Stimulated activated effector memory CD8-positive, alpha-beta T cell treated with anti-CD3 and anti-CD28 coated beads, Interleukin-12 subunit alpha, Interleukin-12 subunit beta, amount 100 ng/mL, for 72 hours (primary cell): ENCODE results near the gene JAGN1.
A peak's percentile ranks its signal among the peaks of the same experiment; 100 is the strongest.
"Not testable (repeated sequence)": the region's sequence is repeated elsewhere in the genome, so short reads cannot be mapped to it uniquely, and the experiment has no call there.

Experiments used
- ATAC-seq: fragments of 150-1000 bp; cut with Tn5 transposase; 2 replicates; pipeline ENCODE4 v1.10.0; 2021
- DNase-seq, 2 donors: peaks; one replicate each; pipeline ENCODE4 v3.0.0; 2021 to 2022; ENCODE audit warnings: low spot score in 2 of 2
- H3K27ac Mint-ChIP-seq: one replicate; pipeline ENCODE4 v1.8.0; 2022; ENCODE audit warnings: mild to moderate bottlenecking, mixed read lengths
- H3K36me3 Mint-ChIP-seq: one replicate; pipeline ENCODE4 v1.8.0; 2022; ENCODE audit warnings: mild to moderate bottlenecking, mixed read lengths
- H3K4me1 Mint-ChIP-seq: one replicate; pipeline ENCODE4 v1.8.0; 2022; ENCODE audit warnings: mixed read lengths
- H3K4me3 Mint-ChIP-seq: one replicate; pipeline ENCODE4 v1.8.0; 2022; ENCODE audit warnings: mild to moderate bottlenecking, mixed read lengths
- H3K9me3 Mint-ChIP-seq: one replicate; pipeline ENCODE4 v1.8.0; 2022; ENCODE audit warnings: mixed read lengths

The JAGN1 gene

DNA sequence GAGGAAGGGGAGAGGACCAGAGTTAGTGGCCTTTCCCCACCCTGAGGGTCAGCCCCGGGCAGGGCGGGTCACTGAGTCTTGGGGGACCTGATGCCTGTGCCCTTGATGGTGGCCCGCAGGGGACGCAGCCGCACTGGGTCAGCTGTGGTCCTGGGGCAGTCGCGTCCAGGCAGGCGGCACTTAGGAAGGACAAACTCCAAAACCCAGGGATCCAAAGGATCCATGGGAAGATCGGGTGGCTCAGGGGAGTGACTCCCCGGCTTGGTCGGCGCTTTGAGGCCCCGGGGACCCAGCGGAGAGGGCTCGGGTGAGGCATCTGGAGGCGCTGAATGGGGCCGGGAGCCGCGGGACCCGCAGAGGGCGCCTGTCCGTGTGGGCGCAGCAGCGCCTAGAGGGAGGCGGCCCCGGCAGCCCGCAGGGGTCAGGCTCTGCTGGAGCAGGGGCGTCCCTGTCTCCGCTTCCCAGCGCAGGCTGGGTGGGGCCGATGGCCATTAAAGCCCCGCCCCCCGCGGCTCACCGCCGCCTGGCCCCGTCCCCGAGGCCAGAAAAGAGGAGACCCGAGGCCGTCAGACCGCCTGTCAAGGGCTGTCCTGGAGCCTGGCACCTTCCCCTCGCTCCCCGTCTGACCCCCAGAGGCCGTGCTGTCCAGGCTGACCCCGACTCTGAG lies 27.9 kb upstream of the JAGN1 start:
- H3K9me3 Mint-ChIP-seq = no peaks in the 10 kb centered on the region
- H3K4me3 Mint-ChIP-seq = peak overlapping the region; percentile 33
- ATAC-seq (peak; percentile 82), DNase-seq (peak in 1 of 2 donors; percentile 10)
- no peaks in the 10 kb centered on the region for H3K36me3 Mint-ChIP-seq
- peaks cover 7% of the 10 kb centered on the region for H3K4me1 Mint-ChIP-seq
- H3K27ac Mint-ChIP-seq = peak overlapping the region; percentile 74

DNA sequence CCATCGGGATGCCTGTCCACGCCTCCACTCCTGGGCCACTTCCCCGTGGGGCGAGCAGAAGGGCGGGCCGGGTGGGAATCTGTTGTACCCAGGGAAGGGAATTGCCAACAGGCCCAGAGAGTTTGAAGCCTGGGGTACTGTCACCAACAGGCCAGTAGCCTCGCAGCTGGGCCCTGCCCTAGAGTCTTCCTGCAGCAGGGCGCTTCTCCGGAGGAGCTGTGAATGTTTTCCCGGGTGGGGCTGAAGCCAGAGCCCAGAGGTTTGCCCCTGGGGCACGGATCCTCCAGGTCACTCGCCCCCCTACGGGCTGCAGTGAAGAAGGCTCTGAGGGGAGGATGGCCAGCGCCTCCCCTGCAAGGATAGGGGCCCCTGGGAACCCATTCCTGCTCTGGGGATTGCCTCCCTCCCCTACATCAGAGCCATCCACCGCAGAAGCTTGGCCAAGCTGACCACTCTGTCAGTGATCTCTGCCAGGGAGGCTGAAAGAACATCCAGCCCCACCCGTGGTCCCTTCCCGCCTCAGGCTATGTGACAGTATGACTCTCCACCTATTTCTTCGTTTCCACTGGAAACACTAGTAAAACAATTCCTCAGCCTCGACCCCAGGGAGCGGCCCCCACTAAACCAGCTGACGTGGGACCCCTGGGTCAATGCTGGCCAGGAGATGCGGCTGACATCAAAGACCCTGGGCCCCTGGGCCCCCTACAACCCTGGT lies 27.2 kb upstream of the JAGN1 start:
- ATAC-seq = no peak
- H3K36me3 Mint-ChIP-seq = no peaks in the 10 kb centered on the region
- DNase-seq = no peak
- H3K4me1 Mint-ChIP-seq = peaks cover 7% of the 10 kb centered on the region
- no peak overlapping the region for H3K4me3 Mint-ChIP-seq
- no peaks in the 10 kb centered on the region for H3K9me3 Mint-ChIP-seq
- no peak overlapping the region for H3K27ac Mint-ChIP-seq

DNA sequence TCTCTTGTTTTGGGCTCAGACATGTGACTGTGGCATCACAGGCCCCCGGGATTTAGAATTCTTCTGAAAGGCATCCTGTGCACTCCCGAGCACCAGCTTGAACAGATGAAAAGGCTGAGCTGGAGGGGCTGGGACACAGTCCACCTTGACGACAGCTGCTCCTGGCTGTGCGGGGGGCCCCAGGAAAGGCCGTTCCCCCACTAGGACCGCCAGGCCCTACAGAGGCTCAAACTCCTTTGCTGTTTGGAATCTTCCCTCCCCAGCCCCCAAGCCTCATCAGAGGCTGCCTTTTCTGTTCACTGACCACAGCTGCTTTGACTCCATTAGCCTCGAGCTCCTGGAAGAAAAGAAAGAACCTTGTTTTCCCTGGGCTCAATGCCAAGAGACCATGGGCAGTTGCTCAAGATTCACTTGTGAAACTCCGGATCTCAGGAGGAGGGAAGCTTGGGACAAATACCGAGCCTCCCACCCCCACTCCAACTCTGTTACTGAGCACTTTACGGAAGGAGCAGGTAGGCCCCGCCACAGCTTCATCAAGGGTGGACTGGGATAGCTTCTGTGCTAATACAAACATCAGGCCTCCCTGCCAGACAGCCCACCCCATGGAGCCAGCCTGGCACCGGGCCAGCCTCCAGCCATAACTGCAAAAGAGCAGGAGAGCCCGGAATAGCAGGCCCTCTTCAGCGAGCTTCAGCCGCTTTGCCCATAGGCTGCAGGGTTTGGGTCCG lies 26.0 kb upstream of the JAGN1 start:
- H3K36me3 Mint-ChIP-seq = no peaks in the 10 kb centered on the region
- no peaks in the 10 kb centered on the region for H3K9me3 Mint-ChIP-seq
- H3K4me3 Mint-ChIP-seq = no peak overlapping the region
- ATAC-seq (no peak), DNase-seq (no peak)
- H3K27ac Mint-ChIP-seq = no peak overlapping the region
- peaks cover 7% of the 10 kb centered on the region for H3K4me1 Mint-ChIP-seq

DNA sequence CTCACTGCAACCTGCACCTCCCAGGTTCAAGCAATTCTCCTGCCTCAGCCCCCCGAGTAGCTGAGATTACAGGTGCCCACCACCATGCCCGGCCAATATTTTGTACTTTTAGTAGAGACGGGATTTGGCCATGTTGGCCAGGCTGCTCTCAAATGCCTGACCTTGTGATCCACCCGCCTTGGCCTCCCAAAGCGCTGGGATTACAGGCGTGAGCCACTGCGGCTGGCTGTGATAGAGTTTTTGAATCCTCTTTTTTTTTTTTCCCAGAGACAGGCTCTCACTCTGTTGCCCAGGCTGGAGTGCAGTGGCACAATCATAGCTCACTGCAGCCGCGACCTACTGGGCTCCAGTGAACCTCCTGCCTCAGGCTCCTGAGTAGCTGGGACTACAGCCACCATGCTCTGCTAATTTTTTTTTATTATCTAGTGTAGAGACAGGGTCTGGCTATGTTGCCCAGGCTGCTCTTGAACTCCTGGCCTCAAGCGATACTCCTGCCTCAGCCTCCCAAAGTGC lies 25.2 kb upstream of the JAGN1 start:
- H3K9me3 Mint-ChIP-seq, H3K4me3 Mint-ChIP-seq, ATAC-seq, H3K27ac Mint-ChIP-seq, H3K4me1 Mint-ChIP-seq, DNase-seq, H3K36me3 Mint-ChIP-seq: not testable (repeated sequence)

DNA sequence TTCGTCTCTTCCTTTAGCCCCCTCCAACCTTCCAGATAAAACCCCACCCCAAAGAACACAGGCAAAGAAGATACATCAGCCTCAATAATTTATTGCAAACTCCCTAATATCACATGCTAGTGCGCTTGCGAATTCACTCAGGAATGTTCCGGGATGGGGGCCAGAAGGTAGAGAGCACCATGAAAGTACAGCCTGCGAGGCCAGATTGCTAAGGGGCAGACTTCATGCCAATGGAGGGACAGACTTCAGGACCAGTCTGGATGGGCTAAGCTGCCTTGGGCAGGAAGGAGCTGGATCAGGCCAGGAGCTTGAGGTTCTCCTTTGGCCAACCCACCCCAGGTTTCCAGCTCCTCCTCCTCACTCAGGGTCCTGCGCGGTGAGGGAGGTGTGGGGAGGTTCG lies 23.8 kb upstream of the JAGN1 start:
- Mint-ChIP-seq H3K9me3 (no peaks in the 10 kb centered on the region), H3K4me3 (no peak overlapping the region)
- DNase-seq = no peak

DNA sequence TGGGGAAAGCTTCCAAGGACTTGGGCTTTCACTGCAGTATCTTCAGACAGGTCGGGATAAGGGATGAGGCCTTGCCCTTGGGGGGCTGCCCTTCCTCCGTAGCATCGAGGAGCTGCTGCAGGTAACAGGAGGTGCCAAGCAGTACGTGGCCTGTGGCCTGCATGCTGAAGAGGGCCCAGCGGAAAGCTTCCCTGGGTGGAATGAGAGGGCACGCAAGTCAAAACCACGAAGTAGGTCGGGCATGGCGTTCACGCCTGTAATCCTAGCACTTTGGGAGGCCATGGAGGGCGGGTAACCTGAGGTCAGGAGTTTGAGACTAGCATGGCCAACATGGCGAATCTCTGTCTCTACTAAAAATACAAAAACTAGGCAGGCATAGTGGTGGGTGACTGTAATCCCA lies 23.3 kb upstream of the JAGN1 start:
- Mint-ChIP-seq H3K36me3 (no peaks in the 10 kb centered on the region), H3K4me1 (peaks cover 3% of the 10 kb centered on the region), H3K4me3 (no peak overlapping the region), H3K27ac (no peak overlapping the region), H3K9me3 (no peaks in the 10 kb centered on the region)
- DNase-seq = no peak
- no peak for ATAC-seq

More for the DNA sequence above, 23.8 kb upstream of the JAGN1 start:
- ATAC-seq = no peak
- no peak overlapping the region for H3K27ac Mint-ChIP-seq
- no peaks in the 10 kb centered on the region for H3K36me3 Mint-ChIP-seq
- peaks cover 7% of the 10 kb centered on the region for H3K4me1 Mint-ChIP-seq

DNA sequence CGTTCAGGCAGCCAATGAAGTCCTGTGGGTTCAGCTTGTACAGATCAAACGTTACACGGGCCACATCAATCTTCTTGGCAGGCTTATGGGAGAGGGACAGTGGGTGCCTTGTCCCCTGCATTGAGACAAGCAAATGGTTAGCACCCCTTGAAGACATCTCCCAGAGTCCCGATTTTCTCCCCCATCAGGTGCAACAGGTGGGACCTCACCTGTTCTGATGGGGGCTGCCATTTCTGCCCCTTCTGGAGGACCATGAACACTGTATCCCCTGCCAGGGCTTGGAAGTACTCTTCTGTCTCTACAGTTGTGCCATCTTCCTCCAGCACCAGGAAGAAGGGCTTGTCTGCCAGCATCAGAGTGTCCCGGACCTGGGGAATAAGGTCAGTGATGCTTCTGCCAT lies 20.5 kb upstream of the JAGN1 start:
- H3K36me3 Mint-ChIP-seq = no peaks in the 10 kb centered on the region
- no peaks in the 10 kb centered on the region for H3K4me1 Mint-ChIP-seq
- no peaks in the 10 kb centered on the region for H3K9me3 Mint-ChIP-seq
- no peak overlapping the region for H3K27ac Mint-ChIP-seq
- ATAC-seq (no peak), DNase-seq (no peak)
- no peak overlapping the region for H3K4me3 Mint-ChIP-seq

DNA sequence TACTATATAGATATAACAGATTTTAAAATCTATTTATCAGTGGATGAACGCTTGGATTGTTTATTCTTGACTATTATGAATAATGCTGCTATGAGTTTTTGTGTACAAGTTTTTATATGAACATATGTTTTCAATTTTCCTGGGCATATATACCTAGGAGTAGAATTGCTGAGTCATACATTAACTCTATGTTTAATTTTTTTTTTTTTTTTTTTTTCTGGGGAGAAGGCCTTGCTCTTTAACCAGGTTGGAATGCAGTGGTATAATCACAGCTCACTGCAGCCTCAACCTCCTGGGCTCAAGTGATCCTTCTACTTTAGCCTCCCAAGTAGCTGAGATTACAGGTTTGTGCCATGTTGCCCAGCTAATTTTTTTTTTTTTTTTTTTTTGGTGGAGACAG lies 19.4 kb upstream of the JAGN1 start:
- Mint-ChIP-seq H3K27ac (no peak overlapping the region), H3K36me3 (no peaks in the 10 kb centered on the region)
- ATAC-seq = no peak

DNA sequence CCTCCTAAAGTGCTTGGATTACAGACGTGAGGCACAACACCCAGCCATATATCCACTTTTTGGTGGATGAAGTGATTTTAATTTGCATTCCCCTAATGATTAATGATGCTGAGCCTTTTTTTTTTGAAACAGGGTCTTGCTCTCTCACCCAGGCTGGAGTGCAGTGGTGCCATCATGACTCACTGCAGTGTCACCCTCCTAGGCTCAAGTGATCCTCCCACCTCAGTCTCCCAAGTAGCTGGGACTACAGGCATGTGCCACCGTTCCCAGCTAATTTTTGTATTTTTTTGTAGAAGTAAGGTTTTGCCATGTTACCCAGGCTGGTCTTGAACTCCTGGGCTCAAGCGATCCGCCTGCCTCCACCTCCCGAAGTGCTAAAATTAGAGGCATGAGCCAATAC lies 18.3 kb upstream of the JAGN1 start:
- not testable (repeated sequence) for H3K4me3 Mint-ChIP-seq, H3K27ac Mint-ChIP-seq, H3K9me3 Mint-ChIP-seq, ATAC-seq, H3K36me3 Mint-ChIP-seq, DNase-seq, H3K4me1 Mint-ChIP-seq

More for the DNA sequence above, 19.4 kb upstream of the JAGN1 start:
- Mint-ChIP-seq H3K4me1 (no peaks in the 10 kb centered on the region), H3K9me3 (no peaks in the 10 kb centered on the region), H3K4me3 (no peak overlapping the region)
- DNase-seq = no peak

DNA sequence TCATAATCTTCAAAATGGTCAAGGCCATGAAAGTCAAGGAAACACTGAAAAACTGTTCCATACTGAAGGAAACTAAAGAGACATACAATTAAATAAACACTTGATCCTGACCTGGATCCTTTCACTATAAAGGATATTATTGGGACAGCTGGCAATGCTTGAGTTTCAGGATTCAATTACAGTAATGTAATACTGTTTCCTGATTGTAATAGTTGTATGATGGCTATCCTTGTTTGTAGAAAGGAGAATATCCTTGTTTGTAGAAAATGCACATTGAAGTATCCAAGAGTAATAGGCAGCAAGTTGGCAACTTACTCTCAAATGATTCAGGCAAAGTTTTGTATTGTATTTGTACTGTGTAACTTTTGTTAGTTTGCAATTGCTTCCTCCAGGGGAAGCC lies 15.0 kb upstream of the JAGN1 start:
- Mint-ChIP-seq H3K4me3 (no peak overlapping the region), H3K9me3 (no peaks in the 10 kb centered on the region), H3K36me3 (no peaks in the 10 kb centered on the region), H3K4me1 (no peaks in the 10 kb centered on the region), H3K27ac (no peak overlapping the region)
- DNase-seq = no peak
- ATAC-seq = no peak

DNA sequence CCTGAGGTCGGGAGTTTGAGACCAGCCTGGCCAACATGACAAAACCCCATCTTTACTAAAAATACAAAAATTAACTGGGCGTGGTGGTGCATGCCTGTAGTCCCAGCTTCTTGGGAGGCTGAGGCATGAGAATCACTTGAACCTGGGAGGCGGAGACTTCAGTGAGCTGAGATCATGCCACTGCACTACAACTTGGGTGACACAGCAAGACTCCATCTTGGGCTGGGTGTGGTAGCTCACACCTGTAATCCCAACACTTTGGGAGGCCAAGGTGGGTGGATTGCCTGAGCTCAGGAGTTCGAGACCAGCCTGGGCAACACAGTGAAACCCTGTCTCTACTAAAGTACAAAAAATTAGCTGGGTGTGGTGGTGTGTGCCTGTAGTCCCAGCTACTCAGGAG lies 14.2 kb upstream of the JAGN1 start:
- ATAC-seq, DNase-seq, H3K36me3 Mint-ChIP-seq, H3K9me3 Mint-ChIP-seq, H3K27ac Mint-ChIP-seq, H3K4me1 Mint-ChIP-seq, H3K4me3 Mint-ChIP-seq: not testable (repeated sequence)

DNA sequence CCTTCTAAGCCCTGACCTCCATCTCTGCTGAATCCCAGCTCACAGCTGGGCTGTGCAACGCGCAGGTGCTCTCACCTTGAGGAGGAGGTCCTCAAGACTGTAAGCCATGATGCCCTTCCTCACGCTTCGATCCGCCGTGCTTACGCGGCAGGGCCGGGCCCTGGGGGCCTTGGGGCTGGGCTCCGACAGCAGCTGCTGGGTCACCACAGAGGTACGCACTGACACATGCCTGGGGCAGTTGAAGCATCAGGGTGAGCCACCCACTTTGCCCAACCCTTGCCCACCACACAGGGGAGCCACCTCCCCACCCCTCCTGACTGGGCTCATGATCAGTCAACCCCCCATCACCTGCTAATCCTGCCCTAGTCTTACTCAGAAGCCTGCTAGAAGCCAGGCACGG lies 13.4 kb upstream of the JAGN1 start:
- Mint-ChIP-seq H3K36me3 (no peaks in the 10 kb centered on the region), H3K4me3 (no peak overlapping the region), H3K4me1 (no peaks in the 10 kb centered on the region), H3K27ac (no peak overlapping the region), H3K9me3 (no peaks in the 10 kb centered on the region)
- no peak for DNase-seq
- ATAC-seq = peak; percentile 51

DNA sequence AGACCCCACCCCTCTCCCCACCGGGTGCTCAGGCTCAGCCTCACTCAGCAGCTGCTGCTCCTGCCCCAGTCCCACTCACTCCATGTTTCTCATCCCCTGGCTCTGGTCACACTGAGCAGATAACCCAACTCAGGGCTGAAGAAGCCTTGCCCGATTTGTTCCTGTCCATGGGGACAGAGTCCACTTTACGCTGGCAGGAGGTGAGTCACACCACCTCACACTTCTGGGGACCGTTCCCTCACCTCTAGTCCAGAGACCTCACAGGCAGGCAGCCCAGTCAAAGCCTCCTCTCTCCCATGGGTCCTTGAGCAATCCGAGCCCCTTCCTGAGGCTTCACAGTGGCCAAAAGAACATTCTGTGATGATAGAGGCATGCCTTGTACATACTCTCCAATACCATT lies 11.7 kb upstream of the JAGN1 start:
- Mint-ChIP-seq H3K4me1 (no peaks in the 10 kb centered on the region), H3K27ac (peak overlapping the region; percentile 81), H3K4me3 (no peak overlapping the region), H3K36me3 (no peaks in the 10 kb centered on the region), H3K9me3 (no peaks in the 10 kb centered on the region)
- DNase-seq (no peak), ATAC-seq (peak; percentile 37)

DNA sequence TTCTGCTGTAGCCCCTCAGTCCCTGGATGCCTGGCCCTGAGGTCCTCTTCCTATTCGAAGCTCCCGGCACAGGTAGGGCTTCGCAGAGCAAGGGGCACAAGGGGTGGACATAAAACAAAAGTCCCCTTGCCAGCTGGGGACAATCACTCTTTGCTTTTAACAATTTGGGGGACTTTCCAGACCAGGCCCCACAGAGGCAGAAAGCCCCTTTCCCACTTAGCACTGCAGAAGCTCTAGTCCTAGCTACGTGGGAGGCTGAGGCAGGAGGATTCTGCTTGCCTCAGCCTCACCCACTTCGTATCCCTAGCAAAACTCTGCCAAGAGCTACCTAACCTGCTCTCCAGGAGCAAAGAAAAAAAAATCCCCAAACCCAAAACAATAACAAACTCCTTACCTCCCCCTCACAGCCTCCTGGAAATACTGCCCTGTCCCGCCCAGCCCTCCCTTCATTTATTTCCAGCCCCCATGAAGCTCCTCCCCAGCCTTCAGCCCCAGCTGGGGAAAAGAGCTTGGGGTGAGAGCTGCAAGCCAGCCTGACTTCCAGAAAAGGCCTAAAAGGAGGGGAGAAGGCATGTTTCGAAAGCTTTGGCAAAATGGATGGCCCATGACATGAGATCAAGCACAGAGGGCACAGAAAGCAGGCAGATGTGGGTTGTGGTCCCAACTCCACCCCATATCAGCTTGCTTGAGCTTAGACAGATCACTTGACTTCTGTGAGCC lies 10.4 kb upstream of the JAGN1 start, which contains the start of gene CIDEC:
TSS of gene CIDEC (minus strand) at position 424 of the 720 bp plus-strand sequence. CDS start 1,767 bp downstream, outside the sequence.
- no peak for DNase-seq
- no peak for ATAC-seq
- no peaks in the 10 kb centered on the region for H3K4me1 Mint-ChIP-seq
- no peak within 1 kb of the TSS for H3K27ac Mint-ChIP-seq
- H3K4me3 Mint-ChIP-seq = no peak within 1 kb of the TSS
- H3K9me3 Mint-ChIP-seq = no peaks in the 10 kb centered on the region
- no peaks in the 10 kb centered on the region for H3K36me3 Mint-ChIP-seq

DNA sequence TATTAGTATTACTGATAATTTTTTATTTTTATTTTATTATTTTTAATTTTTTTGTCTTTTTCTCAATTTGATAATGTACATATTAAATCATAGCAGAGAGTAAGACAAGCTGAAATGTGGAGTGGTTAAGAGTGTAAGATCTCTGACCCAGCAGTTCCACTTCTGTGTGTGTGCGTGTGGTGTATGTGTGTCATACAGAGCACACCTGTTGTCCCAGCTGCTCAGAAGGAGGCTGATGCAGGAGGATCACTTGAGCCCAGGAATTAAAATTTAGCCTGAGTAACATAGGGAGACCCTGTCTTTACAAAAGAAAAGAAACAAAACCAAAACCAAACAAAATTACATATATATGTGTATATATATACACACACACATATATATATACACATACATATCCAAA lies 9.0 kb upstream of the JAGN1 start:
- Mint-ChIP-seq H3K9me3 (no peaks in the 10 kb centered on the region), H3K27ac (no peak overlapping the region), H3K36me3 (no peaks in the 10 kb centered on the region), H3K4me3 (no peak overlapping the region), H3K4me1 (no peaks in the 10 kb centered on the region)
- no peak for ATAC-seq
- DNase-seq = no peak
